ENCODE results near the gene LHX8.

Gene LHX8

GRCh38 chr1:75125161-75125726, 8.9 kb upstream of the LHX8 start:
- TF ChIP-seq FOXK2 (IDR thresholded peaks at IDR 0.05) (no peak), TARDBP (IDR thresholded peaks at IDR 0.05) (no peak), ELF4 (IDR thresholded peaks at IDR 0.05) (no peak), SUZ12 (IDR thresholded peaks at IDR 0.05) (no peak), L3MBTL2 (conservative IDR thresholded peaks at IDR 0.05) (no peak), NFRKB (IDR thresholded peaks at IDR 0.05) (no peak), ARNT (IDR thresholded peaks at IDR 0.05) (no peak), SP1 (IDR thresholded peaks at IDR 0.05) (no peak), HDGF (IDR thresholded peaks at IDR 0.05; ENCODE audit: borderline replicate concordance) (no peak), ZNF384 (IDR thresholded peaks at IDR 0.05) (no peak), LEF1 (IDR thresholded peaks at IDR 0.05; ENCODE audit: borderline replicate concordance) (no peak), CTBP1 (IDR thresholded peaks at IDR 0.05; ENCODE audit: borderline replicate concordance) (no peak), BHLHE40 (IDR thresholded peaks at IDR 0.05; ENCODE audit: borderline replicate concordance) (no peak), FOXM1 (IDR thresholded peaks at IDR 0.05; ENCODE audit: borderline replicate concordance) (no peak), FOXA1 (IDR thresholded peaks at IDR 0.05) (no peak)
- TF ChIP-seq, protein P1, sequence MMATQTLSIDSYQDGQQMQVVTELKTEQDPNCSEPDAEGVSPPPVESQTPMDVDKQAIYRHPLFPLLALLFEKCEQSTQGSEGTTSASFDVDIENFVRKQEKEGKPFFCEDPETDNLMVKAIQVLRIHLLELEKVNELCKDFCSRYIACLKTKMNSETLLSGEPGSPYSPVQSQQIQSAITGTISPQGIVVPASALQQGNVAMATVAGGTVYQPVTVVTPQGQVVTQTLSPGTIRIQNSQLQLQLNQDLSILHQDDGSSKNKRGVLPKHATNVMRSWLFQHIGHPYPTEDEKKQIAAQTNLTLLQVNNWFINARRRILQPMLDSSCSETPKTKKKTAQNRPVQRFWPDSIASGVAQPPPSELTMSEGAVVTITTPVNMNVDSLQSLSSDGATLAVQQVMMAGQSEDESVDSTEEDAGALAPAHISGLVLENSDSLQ (IDR thresholded peaks at IDR 0.05): no peak
- ChIA-PET CTCF (no interaction called here), POLR2A (no interaction called here)
- no peak for DNase-seq (ENCODE audit: extremely low spot score)

DNA sequence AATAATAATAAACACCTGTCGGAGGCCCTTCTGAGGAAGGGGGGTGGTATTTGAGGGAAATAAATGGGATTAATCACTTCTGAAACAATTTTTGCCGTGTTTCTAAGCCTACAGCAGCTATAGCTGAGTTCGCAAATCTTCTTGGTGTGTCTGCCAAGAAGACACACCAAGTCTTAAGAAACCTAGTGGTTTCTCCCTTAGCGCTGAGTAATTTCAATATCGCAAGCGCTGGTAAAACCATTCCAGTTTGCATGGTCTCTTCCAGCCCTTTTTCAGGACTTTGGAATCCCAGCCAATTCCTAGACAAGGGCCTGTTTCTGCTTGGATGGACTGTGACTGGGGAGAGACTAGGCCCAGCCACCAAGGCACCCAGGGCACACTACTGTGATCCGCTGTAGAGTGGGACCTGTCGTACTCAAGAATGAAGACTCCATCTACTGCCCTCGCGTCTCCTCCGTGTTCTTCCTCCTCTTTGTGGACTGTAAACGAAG, 7.5 kb upstream of the LHX8 start:
- ChIA-PET POLR2A (no interaction called here), CTCF (no interaction called here)
- DNase-seq (ENCODE audit: extremely low spot score): no peak
- no peak for TF ChIP-seq SUZ12 (IDR thresholded peaks at IDR 0.05)
- TF ChIP-seq BHLHE40 (IDR thresholded peaks at IDR 0.05; ENCODE audit: borderline replicate concordance): no peak
- no peak for TF ChIP-seq ELF4 (IDR thresholded peaks at IDR 0.05)
- no peak for TF ChIP-seq ARNT (IDR thresholded peaks at IDR 0.05)
- TF ChIP-seq TARDBP (IDR thresholded peaks at IDR 0.05): no peak
- TF ChIP-seq, protein P1 (IDR thresholded peaks at IDR 0.05): no peak

- TF ChIP-seq NFRKB (IDR thresholded peaks at IDR 0.05): no peak
- no peak for TF ChIP-seq FOXK2 (IDR thresholded peaks at IDR 0.05)
- TF ChIP-seq L3MBTL2 (conservative IDR thresholded peaks at IDR 0.05): no peak
- no peak for TF ChIP-seq CTBP1 (IDR thresholded peaks at IDR 0.05; ENCODE audit: borderline replicate concordance)
- no peak for TF ChIP-seq ARNT (IDR thresholded peaks at IDR 0.05)
- TF ChIP-seq ELF4 (IDR thresholded peaks at IDR 0.05): no peak
- TF ChIP-seq ZNF384 (IDR thresholded peaks at IDR 0.05): no peak
- TF ChIP-seq FOXA1 (IDR thresholded peaks at IDR 0.05): no peak
- no peak for TF ChIP-seq BHLHE40 (IDR thresholded peaks at IDR 0.05; ENCODE audit: borderline replicate concordance)
- TF ChIP-seq LEF1 (IDR thresholded peaks at IDR 0.05; ENCODE audit: borderline replicate concordance): no peak
- no peak for TF ChIP-seq SUZ12 (IDR thresholded peaks at IDR 0.05)
- no peak for TF ChIP-seq TARDBP (IDR thresholded peaks at IDR 0.05)
- no peak for TF ChIP-seq FOXM1 (IDR thresholded peaks at IDR 0.05; ENCODE audit: borderline replicate concordance)
- ChIA-PET POLR2A (no interaction called here), CTCF (no interaction called here)
- DNase-seq (ENCODE audit: extremely low spot score): no peak
Observed at GRCh38 chr1:75127916-75128717, 6.1 kb upstream of the LHX8 start.

DNA sequence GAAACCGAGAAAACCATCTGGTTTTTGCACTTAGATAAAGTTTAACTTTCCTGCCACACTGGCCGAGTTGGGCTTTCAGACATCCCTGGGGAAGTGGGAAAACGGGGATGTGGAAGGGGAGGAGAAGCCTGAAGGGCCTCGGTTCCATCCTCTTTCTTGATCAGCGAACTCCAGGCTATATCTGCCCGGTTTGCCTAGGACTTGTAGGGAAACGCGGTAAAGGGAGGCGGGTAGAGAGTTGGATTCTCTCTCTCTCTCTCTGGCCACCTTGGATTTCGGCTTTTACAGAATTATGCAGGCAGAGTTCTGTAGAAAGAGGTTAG, 4.6 kb upstream of the LHX8 start:
- ChIA-PET CTCF (no interaction called here), POLR2A (no interaction called here)
- DNase-seq (ENCODE audit: extremely low spot score): no peak
- no peak for TF ChIP-seq LEF1 (IDR thresholded peaks at IDR 0.05; ENCODE audit: borderline replicate concordance)
- no peak for TF ChIP-seq SUZ12 (IDR thresholded peaks at IDR 0.05)
- no peak for TF ChIP-seq NFRKB (IDR thresholded peaks at IDR 0.05)
- no peak for TF ChIP-seq FOXM1 (IDR thresholded peaks at IDR 0.05; ENCODE audit: borderline replicate concordance)
- no peak for TF ChIP-seq CTBP1 (IDR thresholded peaks at IDR 0.05; ENCODE audit: borderline replicate concordance)
- no peak for TF ChIP-seq TARDBP (IDR thresholded peaks at IDR 0.05)
- TF ChIP-seq ARNT (IDR thresholded peaks at IDR 0.05): no peak
- TF ChIP-seq HDGF (IDR thresholded peaks at IDR 0.05; ENCODE audit: borderline replicate concordance): no peak
- TF ChIP-seq FOXK2 (IDR thresholded peaks at IDR 0.05): no peak

- ChIA-PET CTCF (no interaction called here), POLR2A (no interaction called here)
- TF ChIP-seq LEF1 (IDR thresholded peaks at IDR 0.05; ENCODE audit: borderline replicate concordance) (no peak), ZNF384 (IDR thresholded peaks at IDR 0.05) (no peak), NFRKB (IDR thresholded peaks at IDR 0.05) (no peak), SP1 (IDR thresholded peaks at IDR 0.05) (no peak), ELF4 (IDR thresholded peaks at IDR 0.05) (no peak), BHLHE40 (IDR thresholded peaks at IDR 0.05; ENCODE audit: borderline replicate concordance) (no peak), ARNT (IDR thresholded peaks at IDR 0.05) (no peak), CTBP1 (IDR thresholded peaks at IDR 0.05; ENCODE audit: borderline replicate concordance) (no peak), TARDBP (IDR thresholded peaks at IDR 0.05) (no peak), L3MBTL2 (conservative IDR thresholded peaks at IDR 0.05) (no peak)
- TF ChIP-seq, protein P1 (IDR thresholded peaks at IDR 0.05): no peak
- DNase-seq (ENCODE audit: extremely low spot score): no peak
Observed at GRCh38 chr1:75129983-75130789, 4.0 kb upstream of the LHX8 start.
